Brain microvascular endothelial cell (primary cell): Measurements from ENCODE around the gene GPM6B.

Experiments
- DNase-seq: peaks from one replicate; pipeline ENCODE4 v3.0.0-alpha.2; 2020
- H3K27ac ChIP-seq: fragments of 250-450 bp; sonication (Bioruptor Pico); 2 replicates; pipeline ENCODE4 v1.5.1; 2020; ENCODE audit warnings: mild to moderate bottlenecking, moderate library complexity
- H3K27me3 ChIP-seq: fragments of 250-450 bp; sonication (Bioruptor Pico); replicated peaks from 2 replicates; pipeline ENCODE4 v1.5.1; 2020; ENCODE audit warnings: mild to moderate bottlenecking
- H3K36me3 ChIP-seq: fragments of 250-450 bp; sonication (Bioruptor Pico); replicated peaks from 2 replicates; pipeline ENCODE4 v1.5.1; 2020; ENCODE audit warnings: mild to moderate bottlenecking
- H3K4me3 ChIP-seq: 2 replicates; pipeline ENCODE4 v1.5.1; 2011; ENCODE audit warnings: low read depth, mild to moderate bottlenecking, control low read depth, low read length, moderate library complexity
- in situ Hi-C: cut with HindIII; loops from 2 replicates; pipeline ENCODE4 v1.10.0; 2017; ENCODE audit warnings: low sequenced_read_pairs, low pct_ligation_motif_present
- TF ChIP-seq, protein P1 (sequence below): IDR thresholded peaks from 2 replicates; pipeline ENCODE4 v1.5.1; 2011; ENCODE audit warnings: low read depth, mild to moderate bottlenecking, moderate library complexity, low read length, control low read depth, inconsistent platforms; ENCODE audit errors: missing control alignments

The GPM6B gene, protein sequence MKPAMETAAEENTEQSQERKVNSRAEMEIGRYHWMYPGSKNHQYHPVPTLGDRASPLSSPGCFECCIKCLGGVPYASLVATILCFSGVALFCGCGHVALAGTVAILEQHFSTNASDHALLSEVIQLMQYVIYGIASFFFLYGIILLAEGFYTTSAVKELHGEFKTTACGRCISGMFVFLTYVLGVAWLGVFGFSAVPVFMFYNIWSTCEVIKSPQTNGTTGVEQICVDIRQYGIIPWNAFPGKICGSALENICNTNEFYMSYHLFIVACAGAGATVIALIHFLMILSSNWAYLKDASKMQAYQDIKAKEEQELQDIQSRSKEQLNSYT

DNA sequence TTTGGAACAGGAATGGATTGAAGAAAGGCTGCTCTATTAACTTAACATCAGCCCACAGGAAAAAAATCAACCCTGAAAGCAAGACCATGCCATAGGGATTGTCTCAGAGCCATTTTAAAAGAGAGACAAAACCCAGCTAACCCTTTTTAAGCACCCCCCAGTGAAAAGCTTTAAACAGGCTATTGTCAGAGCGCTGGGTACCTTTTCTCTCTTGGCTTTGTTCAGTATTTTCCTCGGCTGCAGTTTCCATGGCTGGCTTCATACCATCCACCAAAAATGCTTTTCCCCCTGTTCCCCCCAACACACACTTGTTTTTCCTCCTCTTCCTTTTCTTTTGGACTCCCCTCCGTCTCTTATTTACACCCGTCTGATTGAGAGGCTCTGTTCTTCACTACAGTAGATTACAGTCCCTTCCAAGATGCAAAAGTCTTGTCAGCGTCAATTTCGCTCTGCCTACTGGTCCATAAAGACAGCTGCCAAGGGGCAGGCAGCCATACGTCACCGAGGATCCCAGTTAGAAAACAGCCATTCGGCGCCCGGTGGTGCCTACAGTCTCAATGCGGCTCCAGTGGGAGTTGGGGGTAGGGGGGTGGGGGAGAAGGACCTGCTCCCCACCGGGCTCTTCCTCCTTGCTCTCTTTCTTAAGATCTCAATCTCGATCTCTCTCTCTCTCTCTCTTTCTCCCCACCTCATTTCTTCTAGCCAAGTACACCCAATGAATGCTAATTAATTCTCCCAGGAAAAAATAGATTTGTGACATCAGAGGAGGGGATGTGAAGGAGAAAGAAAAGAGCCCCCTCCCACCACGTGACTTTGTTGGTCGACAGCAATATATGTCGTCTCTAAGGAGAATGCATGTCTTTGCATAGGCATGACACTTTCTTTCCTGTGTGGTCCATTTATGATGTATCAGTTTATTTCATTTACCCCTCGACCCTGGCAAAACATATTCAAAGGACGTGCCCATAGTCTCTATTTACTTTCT lies at the start of gene GPM6B:
Gene GPM6B, minus strand, starts transcription at position 451 of the 985 bp plus-strand sequence. Its CDS starts 189 bp downstream, at position 262.
- Histone ChIP-seq H3K27me3 (no peaks in the 10 kb centered on the region), H3K4me3 (no peak within 1 kb of the TSS), H3K27ac (no peak within 1 kb of the TSS), H3K36me3 (no peaks in the 10 kb centered on the region)
- TF ChIP-seq, protein P1, sequence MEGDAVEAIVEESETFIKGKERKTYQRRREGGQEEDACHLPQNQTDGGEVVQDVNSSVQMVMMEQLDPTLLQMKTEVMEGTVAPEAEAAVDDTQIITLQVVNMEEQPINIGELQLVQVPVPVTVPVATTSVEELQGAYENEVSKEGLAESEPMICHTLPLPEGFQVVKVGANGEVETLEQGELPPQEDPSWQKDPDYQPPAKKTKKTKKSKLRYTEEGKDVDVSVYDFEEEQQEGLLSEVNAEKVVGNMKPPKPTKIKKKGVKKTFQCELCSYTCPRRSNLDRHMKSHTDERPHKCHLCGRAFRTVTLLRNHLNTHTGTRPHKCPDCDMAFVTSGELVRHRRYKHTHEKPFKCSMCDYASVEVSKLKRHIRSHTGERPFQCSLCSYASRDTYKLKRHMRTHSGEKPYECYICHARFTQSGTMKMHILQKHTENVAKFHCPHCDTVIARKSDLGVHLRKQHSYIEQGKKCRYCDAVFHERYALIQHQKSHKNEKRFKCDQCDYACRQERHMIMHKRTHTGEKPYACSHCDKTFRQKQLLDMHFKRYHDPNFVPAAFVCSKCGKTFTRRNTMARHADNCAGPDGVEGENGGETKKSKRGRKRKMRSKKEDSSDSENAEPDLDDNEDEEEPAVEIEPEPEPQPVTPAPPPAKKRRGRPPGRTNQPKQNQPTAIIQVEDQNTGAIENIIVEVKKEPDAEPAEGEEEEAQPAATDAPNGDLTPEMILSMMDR, result no peak
- DNase-seq, result no peak
- in situ Hi-C loops, result no loop called here

DNA sequence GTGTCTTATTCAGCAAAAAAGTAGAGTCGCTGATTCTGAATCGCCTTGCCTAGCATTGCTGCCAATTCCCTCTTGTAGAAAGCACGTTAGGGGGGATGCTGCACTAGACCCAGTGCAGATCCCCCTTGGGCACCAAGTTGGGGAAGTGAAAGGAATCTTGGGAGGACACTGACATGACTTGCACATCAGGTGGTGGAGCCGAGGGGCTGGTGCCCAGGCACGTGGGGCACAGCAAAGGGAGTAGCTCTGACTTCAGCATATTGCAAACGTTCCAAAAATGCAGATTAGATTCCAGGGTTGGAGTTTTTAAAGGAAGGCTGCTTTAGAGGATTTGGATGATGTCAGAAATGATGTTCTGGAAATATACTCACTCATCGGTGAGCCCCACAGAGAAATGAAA lies 47.4 kb upstream of the GPM6B start:
- no peak overlapping the region for H3K27ac ChIP-seq

DNA sequence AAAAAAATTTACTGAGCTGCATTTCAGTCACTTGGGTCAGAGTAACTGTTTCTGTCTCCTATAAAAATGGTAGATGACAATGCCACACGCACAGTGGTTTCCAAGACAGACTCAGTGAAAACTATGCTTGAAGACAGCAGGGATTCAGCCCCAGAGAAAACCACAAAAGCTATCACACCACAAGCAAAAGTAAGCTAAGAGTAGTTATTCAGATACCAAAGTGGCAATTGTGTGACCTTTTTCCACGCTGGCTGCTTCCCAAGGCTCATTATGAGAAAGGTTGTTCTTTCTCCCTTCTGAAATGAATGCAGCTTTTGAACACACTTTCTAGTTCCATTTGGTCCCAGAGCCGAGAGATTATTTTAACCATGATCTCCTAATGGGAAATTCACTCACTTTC lies 46.4 kb upstream of the GPM6B start:
- peak; percentile 9 for DNase-seq
- H3K4me3 ChIP-seq, result no peak overlapping the region
- no peaks in the 10 kb centered on the region for H3K27me3 ChIP-seq
- TF ChIP-seq, protein P1, result no peak
- in situ Hi-C loops, result no loop called here
- H3K36me3 ChIP-seq, result no peaks in the 10 kb centered on the region
- no peak overlapping the region for H3K27ac ChIP-seq

More for the DNA sequence above, 47.4 kb upstream of the GPM6B start:
- TF ChIP-seq, protein P1, result no peak
- Histone ChIP-seq H3K36me3 (no peaks in the 10 kb centered on the region), H3K27me3 (no peaks in the 10 kb centered on the region), H3K4me3 (no peak overlapping the region)
- DNase-seq, result peak; percentile 7
- in situ Hi-C loops, result no loop called here

DNA sequence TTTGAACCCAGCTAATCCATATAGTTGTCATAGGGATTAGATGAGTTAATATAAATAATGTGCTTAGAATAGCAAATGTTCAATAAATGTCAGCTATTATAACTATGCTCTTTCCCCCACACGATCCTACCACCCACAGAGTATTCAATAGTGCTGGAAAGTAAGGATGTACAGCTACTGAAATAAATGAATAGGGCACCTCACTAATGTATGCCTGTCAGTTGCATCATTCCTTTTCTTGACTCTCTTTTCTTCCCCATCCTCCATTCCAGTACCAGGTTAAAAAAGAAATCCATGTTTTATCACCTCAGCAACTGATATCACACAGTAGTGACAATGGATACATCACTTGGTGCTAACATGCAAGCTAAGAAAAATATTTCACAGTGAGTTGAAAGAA lies 42.8 kb upstream of the GPM6B start:
- in situ Hi-C loops, result no loop called here
- Histone ChIP-seq H3K36me3 (no peaks in the 10 kb centered on the region), H3K27me3 (no peaks in the 10 kb centered on the region), H3K27ac (no peak overlapping the region), H3K4me3 (no peak overlapping the region)
- no peak for DNase-seq
- TF ChIP-seq, protein P1, result no peak

DNA sequence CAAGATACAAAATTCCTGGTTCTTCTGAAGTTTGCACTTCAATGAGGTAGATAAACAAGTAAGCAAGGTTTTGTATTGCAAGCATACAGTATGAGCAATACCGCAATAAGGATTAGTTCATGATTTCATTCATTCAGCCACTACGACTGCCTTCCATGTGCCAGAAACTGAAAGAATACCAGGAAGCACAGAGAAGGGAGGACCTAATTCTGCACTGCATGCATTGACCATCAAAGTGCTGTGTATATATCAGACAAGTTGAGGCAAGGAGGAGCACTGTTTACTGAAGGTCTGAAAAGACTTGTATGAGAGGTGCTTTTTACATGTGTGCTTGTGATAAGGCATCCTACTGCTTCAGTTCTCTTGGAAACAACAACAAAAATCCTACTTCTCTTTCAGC lies 40.9 kb upstream of the GPM6B start:
- TF ChIP-seq, protein P1, result no peak
- in situ Hi-C loops, result no loop called here
- Histone ChIP-seq H3K4me3 (no peak overlapping the region), H3K27ac (no peak overlapping the region), H3K27me3 (no peaks in the 10 kb centered on the region), H3K36me3 (no peaks in the 10 kb centered on the region)
- no peak for DNase-seq
